DND-41 (cell line): ENCODE data around the gene OR52D1.

ENCODE experiments used
- ATAC-seq: fragments of 200-7000 bp; cut with Tn5 transposase; 3 replicates; pipeline ENCODE4 v1.9.1; 2021; ENCODE audit warnings: low read depth; ENCODE audit not compliant: insufficient read depth
- DNase-seq: peaks from one replicate; pipeline ENCODE4 v3.0.0-alpha.2; 2020
- H2AFZ ChIP-seq: 2 replicates; pipeline ENCODE4 v1.6.0; 2012; ENCODE audit warnings: low read depth, low read length
- H3K27ac ChIP-seq: 2 replicates; pipeline ENCODE4 v1.5.1; 2012; ENCODE audit warnings: low read length, inconsistent platforms
- H3K27me3 ChIP-seq: fragments of 200-600 bp; sonication (generic); 2 replicates; pipeline ENCODE4 v1.6.0; 2012; ENCODE audit warnings: low read length, mild to moderate bottlenecking, inconsistent platforms; ENCODE audit not compliant: insufficient read depth, poor library complexity
- H3K36me3 ChIP-seq: 2 replicates; pipeline ENCODE4 v1.5.1; 2012; ENCODE audit warnings: low read length, inconsistent platforms; ENCODE audit not compliant: insufficient read depth
- H3K4me1 ChIP-seq: 2 replicates; pipeline ENCODE4 v1.5.1; 2012; ENCODE audit warnings: mild to moderate bottlenecking, low read length; ENCODE audit not compliant: insufficient read depth
- H3K4me2 ChIP-seq: 2 replicates; pipeline ENCODE4 v1.6.0; 2012; ENCODE audit warnings: mild to moderate bottlenecking, moderate library complexity, low read length, inconsistent platforms; ENCODE audit not compliant: insufficient read depth
- H3K4me3 ChIP-seq, 2 experiments: fragments of 200-600 bp in 1 of 2; shearing (Covaris generic) in 1 of 2; 2 replicates each; pipeline ENCODE4 v1.5.1; 2012 to 2016; ENCODE audit warnings: inconsistent platforms in 2 of 2, low read length in 2 of 2, mild to moderate bottlenecking in 2 of 2, low read depth in 1 of 2, moderate library complexity in 1 of 2
- H3K79me2 ChIP-seq: 2 replicates; pipeline ENCODE4 v1.6.0; 2012; ENCODE audit warnings: low read length, inconsistent platforms; ENCODE audit not compliant: insufficient read depth
- H3K9ac ChIP-seq: 2 replicates; pipeline ENCODE4 v1.6.0; 2012; ENCODE audit warnings: low read depth, mild to moderate bottlenecking, inconsistent platforms, low read length, moderate library complexity
- H3K9me3 ChIP-seq: 2 replicates; pipeline ENCODE4 v1.5.1; 2012; ENCODE audit warnings: low read length, moderate library complexity, mild to moderate bottlenecking, inconsistent platforms; ENCODE audit not compliant: insufficient read depth, severe bottlenecking
- H4K20me1 ChIP-seq: 2 replicates; pipeline ENCODE4 v1.6.0; 2012; ENCODE audit warnings: low read length; ENCODE audit not compliant: insufficient read depth
- EZH2 ChIP-seq: IDR thresholded peaks from 3 replicates; pipeline ENCODE4 v1.6.1; 2012; ENCODE audit warnings: borderline replicate concordance, low read depth, mild to moderate bottlenecking, moderate library complexity, low read length, inconsistent platforms; ENCODE audit not compliant: severe bottlenecking
- TF ChIP-seq, protein P1 (sequence below): IDR thresholded peaks from 2 replicates; pipeline ENCODE4 v1.5.1; 2012; ENCODE audit warnings: borderline replicate concordance, low read length, moderate library complexity, mild to moderate bottlenecking; ENCODE audit not compliant: poor library complexity, severe bottlenecking; ENCODE audit errors: extremely low read depth

Gene OR52D1

DNA sequence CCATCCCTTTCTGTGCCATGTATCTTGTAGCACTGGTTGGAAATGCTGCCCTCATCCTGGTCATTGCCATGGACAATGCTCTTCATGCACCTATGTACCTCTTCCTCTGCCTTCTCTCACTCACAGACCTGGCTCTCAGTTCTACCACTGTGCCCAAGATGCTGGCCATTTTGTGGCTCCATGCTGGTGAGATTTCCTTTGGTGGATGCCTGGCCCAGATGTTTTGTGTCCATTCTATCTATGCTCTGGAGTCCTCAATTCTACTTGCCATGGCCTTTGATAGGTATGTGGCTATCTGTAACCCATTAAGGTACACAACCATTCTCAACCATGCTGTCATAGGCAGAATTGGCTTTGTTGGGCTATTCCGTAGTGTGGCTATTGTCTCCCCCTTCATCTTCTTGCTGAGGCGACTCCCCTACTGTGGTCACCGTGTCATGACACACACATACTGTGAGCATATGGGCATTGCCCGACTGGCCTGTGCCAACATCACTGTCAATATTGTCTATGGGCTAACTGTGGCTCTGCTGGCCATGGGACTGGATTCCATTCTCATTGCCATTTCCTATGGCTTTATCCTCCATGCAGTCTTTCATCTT is 414 bp downstream of the OR52D1 start:
- Histone ChIP-seq H3K4me1 (no peaks in the 10 kb centered on the region), H3K79me2 (no peaks in the 10 kb centered on the region), H3K9ac (no peak overlapping the region), H2AFZ (no peak overlapping the region), H3K27me3 (peaks cover 4% of the 10 kb centered on the region), H3K4me2 (no peak overlapping the region), H3K27ac (no peak overlapping the region), H3K36me3 (no peaks in the 10 kb centered on the region), H4K20me1 (no peaks in the 10 kb centered on the region), H3K9me3 (no peaks in the 10 kb centered on the region), H3K4me3 (no peak overlapping the region)
- TF ChIP-seq EZH2 = no peak
- TF ChIP-seq, protein P1, sequence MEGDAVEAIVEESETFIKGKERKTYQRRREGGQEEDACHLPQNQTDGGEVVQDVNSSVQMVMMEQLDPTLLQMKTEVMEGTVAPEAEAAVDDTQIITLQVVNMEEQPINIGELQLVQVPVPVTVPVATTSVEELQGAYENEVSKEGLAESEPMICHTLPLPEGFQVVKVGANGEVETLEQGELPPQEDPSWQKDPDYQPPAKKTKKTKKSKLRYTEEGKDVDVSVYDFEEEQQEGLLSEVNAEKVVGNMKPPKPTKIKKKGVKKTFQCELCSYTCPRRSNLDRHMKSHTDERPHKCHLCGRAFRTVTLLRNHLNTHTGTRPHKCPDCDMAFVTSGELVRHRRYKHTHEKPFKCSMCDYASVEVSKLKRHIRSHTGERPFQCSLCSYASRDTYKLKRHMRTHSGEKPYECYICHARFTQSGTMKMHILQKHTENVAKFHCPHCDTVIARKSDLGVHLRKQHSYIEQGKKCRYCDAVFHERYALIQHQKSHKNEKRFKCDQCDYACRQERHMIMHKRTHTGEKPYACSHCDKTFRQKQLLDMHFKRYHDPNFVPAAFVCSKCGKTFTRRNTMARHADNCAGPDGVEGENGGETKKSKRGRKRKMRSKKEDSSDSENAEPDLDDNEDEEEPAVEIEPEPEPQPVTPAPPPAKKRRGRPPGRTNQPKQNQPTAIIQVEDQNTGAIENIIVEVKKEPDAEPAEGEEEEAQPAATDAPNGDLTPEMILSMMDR = no peak
- DNase-seq (no peak), ATAC-seq (no peak)

DNA sequence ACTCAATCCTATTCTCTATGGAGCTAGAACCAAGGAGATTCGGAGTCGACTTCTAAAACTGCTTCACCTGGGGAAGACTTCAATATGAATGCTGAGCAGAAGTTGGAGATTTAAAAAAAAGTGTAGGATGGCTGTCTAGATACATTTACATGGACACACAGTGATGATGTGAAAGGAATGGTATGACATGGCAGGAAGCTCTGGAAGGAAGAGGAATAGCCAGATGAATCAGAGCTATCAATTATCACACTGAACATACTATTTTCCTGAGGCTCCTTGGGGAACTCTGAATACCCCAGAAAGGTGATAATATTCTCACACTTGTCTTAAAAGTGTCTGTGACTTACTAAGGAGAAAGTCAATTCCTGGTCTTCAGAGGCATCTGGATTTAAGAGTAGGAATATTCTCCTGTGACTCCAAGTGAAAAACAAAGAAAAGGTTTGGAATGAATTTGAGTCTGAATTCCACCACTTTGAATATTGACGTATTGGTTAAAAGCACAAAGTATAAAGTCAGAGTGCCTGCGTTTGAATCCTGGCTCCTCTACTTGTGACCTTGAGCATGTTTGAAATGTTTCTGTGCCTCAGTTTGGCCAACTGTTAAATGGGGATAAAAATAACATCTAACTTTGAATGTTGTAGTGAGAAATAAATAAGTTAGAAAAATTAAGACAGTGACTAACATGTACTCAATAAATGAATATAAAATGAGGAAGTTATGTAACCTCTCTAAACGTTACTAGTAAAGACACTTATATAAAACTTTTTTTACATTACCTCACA is 1.3 kb downstream of the OR52D1 start:
- H3K27ac ChIP-seq = no peak overlapping the region
- no peak overlapping the region for H3K4me3 ChIP-seq
- no peaks in the 10 kb centered on the region for H3K9me3 ChIP-seq
- no peaks in the 10 kb centered on the region for H3K79me2 ChIP-seq
- peaks cover 3% of the 10 kb centered on the region for H3K27me3 ChIP-seq
- H2AFZ ChIP-seq = no peak overlapping the region
- TF ChIP-seq EZH2 = no peak
- TF ChIP-seq, protein P1 = no peak
- DNase-seq (no peak), ATAC-seq (no peak)
- no peaks in the 10 kb centered on the region for H4K20me1 ChIP-seq
- H3K9ac ChIP-seq = no peak overlapping the region
- H3K36me3 ChIP-seq = no peaks in the 10 kb centered on the region
- no peaks in the 10 kb centered on the region for H3K4me1 ChIP-seq
- no peak overlapping the region for H3K4me2 ChIP-seq

DNA sequence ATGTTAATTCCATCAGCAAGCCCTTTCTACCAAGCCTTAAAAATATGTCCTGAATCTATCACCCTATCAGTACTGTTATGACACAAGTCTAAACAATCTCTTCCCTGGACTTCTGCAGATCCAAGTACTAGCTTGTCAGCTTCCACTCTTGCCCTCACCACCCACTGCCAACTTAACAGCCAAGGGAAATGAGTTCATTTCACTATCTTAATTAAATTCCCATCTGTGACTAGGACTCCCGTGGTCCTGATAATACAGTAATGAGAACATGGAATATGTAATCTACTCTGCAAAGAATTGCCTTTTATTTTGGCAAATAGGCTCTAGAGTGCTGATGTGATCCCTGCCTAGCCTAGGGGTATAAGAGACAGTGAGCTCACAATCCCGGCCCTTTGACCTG is 11.2 kb downstream of the OR52D1 start:
- Histone ChIP-seq H3K79me2 (no peaks in the 10 kb centered on the region), H3K4me2 (no peak overlapping the region), H3K9ac (no peak overlapping the region), H3K9me3 (no peaks in the 10 kb centered on the region), H2AFZ (no peak overlapping the region), H4K20me1 (no peaks in the 10 kb centered on the region), H3K27ac (no peak overlapping the region), H3K4me3 (no peak overlapping the region), H3K4me1 (no peaks in the 10 kb centered on the region), H3K27me3 (peaks cover 11% of the 10 kb centered on the region), H3K36me3 (no peaks in the 10 kb centered on the region)
- DNase-seq (no peak), ATAC-seq (no peak)
- no peak for TF ChIP-seq EZH2
- TF ChIP-seq, protein P1 = no peak
